Stimulated activated CD4-positive, alpha-beta T cell treated with anti-CD3 and anti-CD28 coated beads, Interleukin-4, amount 100 ng/mL, for 24 hours (primary cell): ENCODE measurements around the gene NPFF.
"Not testable (repeated sequence)": the region's sequence is repeated elsewhere in the genome, so short reads cannot be mapped to it uniquely, and the experiment has no call there.

Experiments
- DNase-seq: peaks from one replicate; pipeline ENCODE4 v3.0.0-alpha.2; 2020

Gene NPFF

GRCh38 chr12:53506881-53507602 lies at the start of gene NPFF:
Gene NPFF, minus strand, starts transcription at chr12:53507484. Its CDS starts 10 bp downstream, at chr12:53507474.
- no peak for DNase-seq

- no peak for DNase-seq
Measured at GRCh38 chr12:53552361-53553327, 45.4 kb upstream of the NPFF start.

- DNase-seq = no peak
Measured at GRCh38 chr12:53551889-53552291, 44.6 kb upstream of the NPFF start.

- no peak for DNase-seq
Measured at GRCh38 chr12:53550595-53550994, 43.3 kb upstream of the NPFF start.

GRCh38 chr12:53550131-53550530 lies 42.8 kb upstream of the NPFF start:
- not testable (repeated sequence) for DNase-seq

- not testable (repeated sequence) for DNase-seq
Measured at GRCh38 chr12:53548354-53548753, 41.1 kb upstream of the NPFF start.

- peak; percentile 62 for DNase-seq
Measured at GRCh38 chr12:53543539-53543938, 36.3 kb upstream of the NPFF start.

- DNase-seq = no peak
Measured at GRCh38 chr12:53539526-53539925, 32.2 kb upstream of the NPFF start.

GRCh38 chr12:53538209-53538689 lies 31.0 kb upstream of the NPFF start:
- DNase-seq = no peak

- DNase-seq = no peak
Measured at GRCh38 chr12:53536962-53537361, 29.7 kb upstream of the NPFF start.

GRCh38 chr12:53533471-53533870 lies 26.2 kb upstream of the NPFF start:
- no peak for DNase-seq

GRCh38 chr12:53532524-53533445 lies 25.5 kb upstream of the NPFF start:
- no peak for DNase-seq

- DNase-seq = no peak
Measured at GRCh38 chr12:53532021-53532420, 24.7 kb upstream of the NPFF start.

- DNase-seq = no peak
Measured at GRCh38 chr12:53530920-53531319, 23.6 kb upstream of the NPFF start.

- DNase-seq = no peak
Measured at GRCh38 chr12:53530061-53530460, 22.8 kb upstream of the NPFF start.

GRCh38 chr12:53524476-53524875 lies 17.2 kb upstream of the NPFF start:
- no peak for DNase-seq

GRCh38 chr12:53523131-53523530 lies 15.8 kb upstream of the NPFF start:
- no peak for DNase-seq

- no peak for DNase-seq
Measured at GRCh38 chr12:53518381-53518780, 11.1 kb upstream of the NPFF start.

GRCh38 chr12:53516758-53517455 lies 9.6 kb upstream of the NPFF start:
- DNase-seq = no peak

- DNase-seq = no peak
Measured at GRCh38 chr12:53515291-53515680, 8.0 kb upstream of the NPFF start.

GRCh38 chr12:53514628-53515290 lies 7.5 kb upstream of the NPFF start:
- DNase-seq = no peak
